Stimulated activated CD4-positive, alpha-beta T cell treated with anti-CD3 and anti-CD28 coated beads, Interleukin-4, amount 100 ng/mL, for 48 hours (primary cell): Measurements from ENCODE around the gene SGCE.

ENCODE experiments used
- DNase-seq, 2 donors: peaks; one replicate each; pipeline ENCODE4 v3.0.0-alpha.2; 2020; ENCODE audit warnings: low read depth in 2 of 2

The SGCE gene

DNA sequence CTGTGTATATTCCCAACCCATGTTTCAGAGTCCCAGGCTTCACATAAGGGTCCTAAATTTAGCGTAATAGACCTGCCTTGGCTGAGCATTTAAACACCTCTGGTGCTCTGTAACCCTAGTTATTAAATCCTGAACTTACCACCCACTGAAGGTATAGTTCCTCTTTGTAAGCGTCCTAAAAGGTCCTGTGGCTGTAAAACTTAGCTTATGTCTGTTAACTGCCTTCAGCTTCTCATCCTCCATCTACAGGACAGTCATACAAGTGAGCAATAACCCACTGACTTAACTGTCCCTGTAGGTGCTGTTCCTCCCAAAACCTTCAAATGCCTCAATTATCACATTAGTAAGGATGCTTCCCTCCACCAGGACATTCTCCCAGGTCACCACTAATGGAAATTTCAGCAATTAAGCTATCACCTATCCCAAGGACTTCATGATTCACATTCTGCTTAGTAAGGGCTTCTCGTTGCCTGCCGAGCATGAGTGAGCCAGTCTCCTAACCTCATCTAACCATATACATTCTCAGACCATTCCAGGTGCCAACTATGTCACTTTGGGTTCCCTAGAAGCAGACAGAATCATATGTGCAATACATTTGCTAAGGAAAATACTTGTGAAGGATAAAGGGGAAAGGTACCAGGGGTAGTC lies 90.6 kb downstream of the SGCE start:
- DNase-seq, result no peak

- no peak for DNase-seq
Measured at GRCh38 chr7:94562525-94562924, 93.4 kb downstream of the SGCE start.

GRCh38 chr7:94561841-94562514 lies 94.0 kb downstream of the SGCE start:
- DNase-seq, result no peak

DNA sequence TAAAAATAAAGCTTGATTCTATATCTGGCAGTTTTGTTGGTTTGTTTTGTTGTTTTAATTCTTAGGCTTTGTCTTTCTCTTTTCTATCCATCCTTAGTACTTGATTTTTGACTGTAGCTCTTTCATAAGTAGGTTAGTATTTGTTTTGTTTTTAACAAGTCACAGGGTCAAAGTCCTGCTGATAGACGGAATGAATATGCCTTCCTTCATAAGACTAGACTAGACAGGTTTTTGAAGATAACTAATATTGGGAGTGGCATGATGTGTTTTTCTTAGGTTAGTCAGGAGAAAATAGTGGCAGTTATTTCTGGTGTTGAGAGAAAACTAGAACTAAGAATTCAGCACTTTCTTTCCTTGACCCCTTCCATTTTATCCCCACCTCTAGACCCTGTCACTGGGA lies 96.0 kb downstream of the SGCE start:
- DNase-seq, result no peak

DNA sequence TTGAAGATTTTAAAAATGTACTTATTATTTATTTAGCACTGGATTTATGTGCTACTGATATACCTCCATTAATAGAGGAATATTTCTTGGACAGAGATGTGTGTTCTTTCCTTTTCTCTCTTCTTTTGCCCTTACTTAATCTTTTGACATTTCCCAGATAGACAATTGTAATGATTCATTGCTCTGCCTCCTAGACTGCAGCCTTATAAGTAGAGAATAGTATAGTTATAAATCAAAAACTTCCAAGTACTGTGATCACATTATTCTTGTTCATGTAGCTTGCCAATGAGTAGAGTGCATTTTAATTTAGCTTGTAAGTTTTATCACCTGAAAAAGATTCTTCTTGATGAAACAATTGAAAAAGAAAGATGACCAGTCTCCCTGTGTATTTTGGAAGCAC lies 98.7 kb downstream of the SGCE start:
- DNase-seq, result no peak

DNA sequence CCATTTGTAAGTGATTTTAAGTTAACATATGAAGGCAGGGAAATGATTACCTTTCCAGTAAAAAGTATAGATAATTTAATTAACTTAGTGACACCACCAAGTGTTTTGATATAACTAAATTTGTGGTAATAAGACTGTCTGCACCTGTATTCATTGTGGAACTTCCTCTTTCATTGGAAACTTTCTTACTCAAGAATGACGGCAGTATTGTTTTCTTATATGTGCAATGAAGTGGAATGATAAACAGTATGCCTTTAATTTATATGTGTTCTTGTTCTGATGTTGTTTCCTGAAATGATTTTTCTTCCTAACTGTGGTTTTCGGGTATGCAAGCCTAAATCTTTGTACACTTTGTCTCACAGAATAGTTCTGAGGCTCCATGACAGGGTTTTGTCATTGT lies 99.9 kb downstream of the SGCE start:
- no peak for DNase-seq

DNA sequence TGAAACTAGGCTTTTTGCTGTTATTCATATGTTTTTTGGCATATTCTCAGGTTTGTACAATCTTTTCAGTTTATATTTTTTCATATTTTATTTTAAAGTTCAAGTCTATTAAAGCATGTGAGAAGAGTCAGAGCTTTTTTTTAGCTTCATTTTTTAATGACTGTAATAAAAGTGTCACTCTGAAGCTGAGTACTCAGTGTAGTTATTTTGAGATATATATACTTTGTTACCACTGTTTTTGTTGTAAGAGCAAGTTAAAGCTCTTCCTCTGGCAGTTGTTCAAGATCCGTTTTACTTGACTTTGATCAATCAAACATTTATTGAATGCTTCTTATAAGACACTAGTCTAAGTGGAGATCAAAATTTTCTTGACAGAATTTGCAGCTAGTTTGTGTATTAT lies 108.8 kb downstream of the SGCE start:
- no peak for DNase-seq

- no peak for DNase-seq
Measured at GRCh38 chr7:94540428-94540827, 115.5 kb downstream of the SGCE start.
